HL-60 (cell line): ENCODE data around the gene PTPRD.

ENCODE experiments used
- DNase-seq, 2 experiments: peaks; one replicate each; pipeline ENCODE4 v3.0.0-alpha.2; 2010 to 2020; ENCODE audit warnings: low read depth in 1 of 2, low spot score in 1 of 2
- H3K27ac ChIP-seq: fragments of 250-450 bp; sonication (Bioruptor Pico); replicated peaks from 2 replicates; pipeline ENCODE4 v1.5.1; 2020; ENCODE audit warnings: mild to moderate bottlenecking, moderate library complexity
- H3K27me3 ChIP-seq: fragments of 250-450 bp; sonication (Bioruptor Pico); 2 replicates; pipeline ENCODE4 v1.5.1; 2021; ENCODE audit warnings: mild to moderate bottlenecking, moderate library complexity; ENCODE audit not compliant: insufficient read depth, poor library complexity, severe bottlenecking
- H3K4me3 ChIP-seq: replicated peaks from 2 replicates; pipeline ENCODE4 v1.5.1; 2011; ENCODE audit warnings: mild to moderate bottlenecking, control low read depth, low read length; ENCODE audit not compliant: insufficient read depth
- GABPA ChIP-seq: IDR thresholded peaks from 2 replicates; pipeline ENCODE4 v1.6.1; 2012; ENCODE audit warnings: low read depth
- POLR2AphosphoS5 ChIP-seq: IDR thresholded peaks from 2 replicates; pipeline ENCODE4 v1.6.1; 2012; ENCODE audit warnings: low read depth
- SPI1 ChIP-seq: IDR thresholded peaks from 2 replicates; pipeline ENCODE4 v1.6.1; 2012; ENCODE audit warnings: low read depth, mild to moderate bottlenecking, borderline replicate concordance
- TF ChIP-seq, protein P1 (sequence below): IDR thresholded peaks from 2 replicates; pipeline ENCODE4 v1.6.1; 2012; ENCODE audit warnings: low read depth; ENCODE audit not compliant: insufficient replicate concordance
- TF ChIP-seq, protein P2 (sequence below): IDR thresholded peaks from one replicate; pipeline ENCODE4 v1.5.1; 2011; ENCODE audit warnings: low read length, control low read depth, inconsistent platforms; ENCODE audit not compliant: insufficient read depth

The PTPRD gene

DNA sequence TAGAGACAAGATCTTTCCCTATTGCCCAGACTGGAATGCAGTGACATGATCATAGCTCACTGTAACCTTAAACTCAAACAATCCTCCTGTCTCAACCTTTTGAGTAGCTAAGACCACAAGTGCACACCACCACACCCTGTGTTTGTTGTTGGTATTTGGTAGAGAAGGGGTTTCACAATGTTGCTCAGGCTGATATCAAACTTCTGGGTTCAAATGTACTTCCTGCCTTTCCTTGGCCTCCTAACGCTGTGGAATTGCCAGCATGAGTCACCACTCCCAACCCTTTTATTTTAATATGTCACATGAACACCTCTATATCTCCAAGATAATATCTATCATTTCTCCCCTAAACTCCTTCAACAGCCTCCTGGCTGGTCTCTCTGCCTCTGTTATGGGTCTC, 719.0 kb downstream of the PTPRD start:
- H3K27ac ChIP-seq: no peak overlapping the region
- H3K4me3 ChIP-seq: no peak overlapping the region
- H3K27me3 ChIP-seq: no peaks in the 10 kb centered on the region
- TF ChIP-seq, protein P1, sequence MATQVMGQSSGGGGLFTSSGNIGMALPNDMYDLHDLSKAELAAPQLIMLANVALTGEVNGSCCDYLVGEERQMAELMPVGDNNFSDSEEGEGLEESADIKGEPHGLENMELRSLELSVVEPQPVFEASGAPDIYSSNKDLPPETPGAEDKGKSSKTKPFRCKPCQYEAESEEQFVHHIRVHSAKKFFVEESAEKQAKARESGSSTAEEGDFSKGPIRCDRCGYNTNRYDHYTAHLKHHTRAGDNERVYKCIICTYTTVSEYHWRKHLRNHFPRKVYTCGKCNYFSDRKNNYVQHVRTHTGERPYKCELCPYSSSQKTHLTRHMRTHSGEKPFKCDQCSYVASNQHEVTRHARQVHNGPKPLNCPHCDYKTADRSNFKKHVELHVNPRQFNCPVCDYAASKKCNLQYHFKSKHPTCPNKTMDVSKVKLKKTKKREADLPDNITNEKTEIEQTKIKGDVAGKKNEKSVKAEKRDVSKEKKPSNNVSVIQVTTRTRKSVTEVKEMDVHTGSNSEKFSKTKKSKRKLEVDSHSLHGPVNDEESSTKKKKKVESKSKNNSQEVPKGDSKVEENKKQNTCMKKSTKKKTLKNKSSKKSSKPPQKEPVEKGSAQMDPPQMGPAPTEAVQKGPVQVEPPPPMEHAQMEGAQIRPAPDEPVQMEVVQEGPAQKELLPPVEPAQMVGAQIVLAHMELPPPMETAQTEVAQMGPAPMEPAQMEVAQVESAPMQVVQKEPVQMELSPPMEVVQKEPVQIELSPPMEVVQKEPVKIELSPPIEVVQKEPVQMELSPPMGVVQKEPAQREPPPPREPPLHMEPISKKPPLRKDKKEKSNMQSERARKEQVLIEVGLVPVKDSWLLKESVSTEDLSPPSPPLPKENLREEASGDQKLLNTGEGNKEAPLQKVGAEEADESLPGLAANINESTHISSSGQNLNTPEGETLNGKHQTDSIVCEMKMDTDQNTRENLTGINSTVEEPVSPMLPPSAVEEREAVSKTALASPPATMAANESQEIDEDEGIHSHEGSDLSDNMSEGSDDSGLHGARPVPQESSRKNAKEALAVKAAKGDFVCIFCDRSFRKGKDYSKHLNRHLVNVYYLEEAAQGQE: no peak
- TF ChIP-seq SPI1 (no peak), POLR2AphosphoS5 (no peak), GABPA (no peak)
- TF ChIP-seq, protein P2, sequence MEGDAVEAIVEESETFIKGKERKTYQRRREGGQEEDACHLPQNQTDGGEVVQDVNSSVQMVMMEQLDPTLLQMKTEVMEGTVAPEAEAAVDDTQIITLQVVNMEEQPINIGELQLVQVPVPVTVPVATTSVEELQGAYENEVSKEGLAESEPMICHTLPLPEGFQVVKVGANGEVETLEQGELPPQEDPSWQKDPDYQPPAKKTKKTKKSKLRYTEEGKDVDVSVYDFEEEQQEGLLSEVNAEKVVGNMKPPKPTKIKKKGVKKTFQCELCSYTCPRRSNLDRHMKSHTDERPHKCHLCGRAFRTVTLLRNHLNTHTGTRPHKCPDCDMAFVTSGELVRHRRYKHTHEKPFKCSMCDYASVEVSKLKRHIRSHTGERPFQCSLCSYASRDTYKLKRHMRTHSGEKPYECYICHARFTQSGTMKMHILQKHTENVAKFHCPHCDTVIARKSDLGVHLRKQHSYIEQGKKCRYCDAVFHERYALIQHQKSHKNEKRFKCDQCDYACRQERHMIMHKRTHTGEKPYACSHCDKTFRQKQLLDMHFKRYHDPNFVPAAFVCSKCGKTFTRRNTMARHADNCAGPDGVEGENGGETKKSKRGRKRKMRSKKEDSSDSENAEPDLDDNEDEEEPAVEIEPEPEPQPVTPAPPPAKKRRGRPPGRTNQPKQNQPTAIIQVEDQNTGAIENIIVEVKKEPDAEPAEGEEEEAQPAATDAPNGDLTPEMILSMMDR: no peak
- DNase-seq: no peak

DNA sequence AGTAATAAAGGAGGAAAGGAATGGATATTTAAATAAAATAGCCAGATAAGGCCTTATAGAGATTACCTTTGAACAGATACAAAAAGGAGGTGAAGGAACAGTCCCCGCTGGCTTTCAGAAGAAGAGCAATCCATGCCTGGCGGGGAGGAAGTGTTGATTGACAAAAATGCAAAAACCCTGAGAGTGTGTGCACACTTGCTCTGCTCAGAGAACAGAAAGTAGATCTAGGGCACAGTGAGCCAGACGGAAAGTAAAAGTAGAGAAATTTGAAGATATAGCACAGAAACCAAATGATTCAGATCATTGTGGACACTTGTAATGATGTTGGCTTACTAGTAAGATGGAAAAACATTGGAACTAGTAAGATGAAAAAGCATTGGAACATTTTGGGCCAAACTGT, 720.6 kb downstream of the PTPRD start:
- Histone ChIP-seq H3K4me3 (no peak overlapping the region), H3K27me3 (no peaks in the 10 kb centered on the region), H3K27ac (no peak overlapping the region)
- TF ChIP-seq, protein P2: no peak
- TF ChIP-seq GABPA (no peak), SPI1 (no peak), POLR2AphosphoS5 (no peak)
- TF ChIP-seq, protein P1: no peak
- DNase-seq: no peak

DNA sequence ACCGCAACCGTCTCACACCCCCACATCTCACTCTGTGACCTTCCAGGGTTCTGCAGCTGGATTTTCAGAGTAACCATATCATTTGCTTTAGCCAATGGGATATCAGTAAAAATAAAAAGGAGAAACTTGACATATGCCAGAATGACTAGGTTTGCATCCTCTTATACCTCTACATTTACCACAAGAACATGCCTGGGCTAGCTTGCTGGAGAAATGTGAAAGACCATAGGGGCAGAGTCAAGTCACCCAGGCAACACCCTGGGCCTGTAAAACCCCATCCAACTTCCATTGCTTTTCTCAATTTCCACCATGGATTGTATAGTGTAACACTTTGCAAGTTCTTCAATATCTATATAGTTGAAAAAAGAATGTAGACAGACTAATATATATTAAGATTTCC, 731.1 kb downstream of the PTPRD start:
- H3K4me3 ChIP-seq: no peak overlapping the region
- H3K27ac ChIP-seq: no peak overlapping the region
- no peak for TF ChIP-seq GABPA
- no peak for TF ChIP-seq POLR2AphosphoS5
- TF ChIP-seq, protein P2: no peak
- no peak for TF ChIP-seq SPI1
- TF ChIP-seq, protein P1: no peak
- DNase-seq: no peak
- no peaks in the 10 kb centered on the region for H3K27me3 ChIP-seq
